ENCODE results near the gene SRD5A3.

SRD5A3 gene

GRCh38 chr4:55372259-55372658, 26.2 kb downstream of the SRD5A3 start:
- DNase-seq, result peak; percentile 97
- TF ChIP-seq, protein P1, sequence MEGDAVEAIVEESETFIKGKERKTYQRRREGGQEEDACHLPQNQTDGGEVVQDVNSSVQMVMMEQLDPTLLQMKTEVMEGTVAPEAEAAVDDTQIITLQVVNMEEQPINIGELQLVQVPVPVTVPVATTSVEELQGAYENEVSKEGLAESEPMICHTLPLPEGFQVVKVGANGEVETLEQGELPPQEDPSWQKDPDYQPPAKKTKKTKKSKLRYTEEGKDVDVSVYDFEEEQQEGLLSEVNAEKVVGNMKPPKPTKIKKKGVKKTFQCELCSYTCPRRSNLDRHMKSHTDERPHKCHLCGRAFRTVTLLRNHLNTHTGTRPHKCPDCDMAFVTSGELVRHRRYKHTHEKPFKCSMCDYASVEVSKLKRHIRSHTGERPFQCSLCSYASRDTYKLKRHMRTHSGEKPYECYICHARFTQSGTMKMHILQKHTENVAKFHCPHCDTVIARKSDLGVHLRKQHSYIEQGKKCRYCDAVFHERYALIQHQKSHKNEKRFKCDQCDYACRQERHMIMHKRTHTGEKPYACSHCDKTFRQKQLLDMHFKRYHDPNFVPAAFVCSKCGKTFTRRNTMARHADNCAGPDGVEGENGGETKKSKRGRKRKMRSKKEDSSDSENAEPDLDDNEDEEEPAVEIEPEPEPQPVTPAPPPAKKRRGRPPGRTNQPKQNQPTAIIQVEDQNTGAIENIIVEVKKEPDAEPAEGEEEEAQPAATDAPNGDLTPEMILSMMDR (IDR thresholded peaks at IDR 0.05; ENCODE audit: low read depth, low read length, missing control alignments), result no peak
- Histone ChIP-seq H3K36me3 (replicated peaks) (no peaks in the 10 kb centered on the region), H3K27ac (peak overlapping the region; percentile 89), H3K27me3 (replicated peaks) (no peaks in the 10 kb centered on the region), H3K4me3 (ENCODE audit: low read depth, low read length) (no peak overlapping the region)
- in situ Hi-C loops (cut with HindIII; ENCODE audit: low pct_ligation_motif_present, low sequenced_read_pairs), result no loop called here

- Histone ChIP-seq H3K27me3 (replicated peaks) (no peaks in the 10 kb centered on the region), H3K36me3 (replicated peaks) (no peaks in the 10 kb centered on the region), H3K4me3 (ENCODE audit: low read depth, low read length) (no peak overlapping the region), H3K27ac (no peak overlapping the region)
- in situ Hi-C loops (cut with HindIII; ENCODE audit: low pct_ligation_motif_present, low sequenced_read_pairs), result no loop called here
- no peak for DNase-seq
- TF ChIP-seq, protein P1 (IDR thresholded peaks at IDR 0.05; ENCODE audit: low read depth, low read length, missing control alignments), result no peak
Observed at GRCh38 chr4:55373461-55373860, 27.4 kb downstream of the SRD5A3 start.

DNA sequence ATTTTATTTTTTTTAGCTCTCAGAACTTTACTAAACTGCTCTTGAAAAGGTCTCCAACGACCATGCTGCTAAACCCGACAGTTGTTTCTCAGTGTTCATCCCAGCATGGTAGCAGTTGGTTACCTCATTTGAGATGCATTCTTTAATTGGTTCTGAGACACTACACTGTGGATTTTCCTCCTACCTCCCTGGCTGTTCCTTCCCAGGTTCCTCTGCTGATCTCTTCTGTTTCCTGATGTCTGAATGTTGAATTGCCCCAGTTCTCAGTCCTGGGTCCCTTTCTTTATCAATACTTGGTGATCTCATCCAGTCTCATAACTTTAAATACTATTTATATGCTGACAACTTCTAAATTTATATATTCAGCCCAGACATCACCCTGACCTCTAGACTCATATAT, 30.7 kb downstream of the SRD5A3 start:
- Histone ChIP-seq H3K4me3 (ENCODE audit: low read depth, low read length) (no peak overlapping the region), H3K36me3 (replicated peaks) (no peaks in the 10 kb centered on the region), H3K27me3 (replicated peaks) (no peaks in the 10 kb centered on the region), H3K27ac (no peak overlapping the region)
- in situ Hi-C loops (cut with HindIII; ENCODE audit: low pct_ligation_motif_present, low sequenced_read_pairs), result no loop called here
- TF ChIP-seq, protein P1 (IDR thresholded peaks at IDR 0.05; ENCODE audit: low read depth, low read length, missing control alignments), result no peak
- no peak for DNase-seq

DNA sequence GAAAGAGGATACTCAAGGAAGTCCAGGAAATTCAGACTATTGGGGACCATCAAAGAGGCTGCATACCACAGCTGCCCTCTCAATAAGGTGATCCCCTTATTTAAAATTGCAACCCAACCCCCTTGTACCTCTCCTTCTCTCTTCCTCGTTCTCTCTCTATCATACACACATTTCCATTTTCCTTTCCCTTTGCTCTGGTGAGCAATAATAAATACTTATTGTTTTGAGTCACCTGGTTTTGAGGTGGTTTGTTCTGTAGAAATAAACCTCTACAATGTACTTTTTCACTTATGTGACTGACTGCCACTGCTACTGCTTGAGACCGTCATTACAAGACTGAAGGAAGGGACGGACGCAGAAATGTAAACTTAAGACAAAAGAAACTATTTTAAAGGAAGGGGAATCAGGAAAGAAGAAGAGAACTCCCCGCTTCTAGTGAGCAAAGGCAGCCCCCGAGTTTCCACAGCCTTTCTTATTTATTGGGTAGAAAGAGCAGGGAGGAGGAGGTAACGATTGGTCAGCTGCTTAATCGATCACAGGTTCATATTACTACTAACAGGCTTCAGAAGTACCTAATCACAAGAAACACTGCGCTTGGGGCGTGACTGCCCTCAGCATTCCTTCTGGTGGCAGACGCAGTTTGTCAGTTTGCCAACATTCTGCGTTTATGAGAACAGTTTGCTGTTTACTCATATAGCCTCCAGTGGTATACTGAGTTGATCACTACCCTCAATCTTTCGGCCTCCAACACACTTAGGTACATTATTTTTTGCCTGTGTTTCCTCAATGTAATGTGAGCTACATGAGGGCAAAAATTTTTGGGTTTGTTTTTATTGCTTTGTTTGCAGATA, 32.8 kb downstream of the SRD5A3 start:
- Histone ChIP-seq H3K36me3 (replicated peaks) (no peaks in the 10 kb centered on the region), H3K27me3 (replicated peaks) (no peaks in the 10 kb centered on the region), H3K27ac (no peak overlapping the region), H3K4me3 (ENCODE audit: low read depth, low read length) (no peak overlapping the region)
- TF ChIP-seq, protein P1 (IDR thresholded peaks at IDR 0.05; ENCODE audit: low read depth, low read length, missing control alignments), result no peak
- peak; percentile 42 for DNase-seq
- in situ Hi-C loops (cut with HindIII; ENCODE audit: low pct_ligation_motif_present, low sequenced_read_pairs), result no loop called here

- TF ChIP-seq, protein P1 (IDR thresholded peaks at IDR 0.05; ENCODE audit: low read depth, low read length, missing control alignments), result no peak
- in situ Hi-C loops (cut with HindIII; ENCODE audit: low pct_ligation_motif_present, low sequenced_read_pairs), result no loop called here
- Histone ChIP-seq H3K27me3 (replicated peaks) (no peaks in the 10 kb centered on the region), H3K4me3 (ENCODE audit: low read depth, low read length) (no peak overlapping the region), H3K27ac (no peak overlapping the region), H3K36me3 (replicated peaks) (no peaks in the 10 kb centered on the region)
- DNase-seq, result no peak
Observed at GRCh38 chr4:55380576-55380975, 34.5 kb downstream of the SRD5A3 start.

Measured in brain microvascular endothelial cell (primary cell).